GM21360 (cell line): ENCODE results near the gene RASAL2.
"Not testable (repeated sequence)": the region's sequence is repeated elsewhere in the genome, so short reads cannot be mapped to it uniquely, and the experiment has no call there.

Experiments
- ATAC-seq: cut with Tn5 transposase; IDR thresholded peaks from one replicate; pipeline ENCODE4 v1.9.1; 2021; ENCODE audit warnings: mild to moderate bottlenecking, moderate library complexity; ENCODE audit not compliant: unreplicated experiment

Gene RASAL2

DNA sequence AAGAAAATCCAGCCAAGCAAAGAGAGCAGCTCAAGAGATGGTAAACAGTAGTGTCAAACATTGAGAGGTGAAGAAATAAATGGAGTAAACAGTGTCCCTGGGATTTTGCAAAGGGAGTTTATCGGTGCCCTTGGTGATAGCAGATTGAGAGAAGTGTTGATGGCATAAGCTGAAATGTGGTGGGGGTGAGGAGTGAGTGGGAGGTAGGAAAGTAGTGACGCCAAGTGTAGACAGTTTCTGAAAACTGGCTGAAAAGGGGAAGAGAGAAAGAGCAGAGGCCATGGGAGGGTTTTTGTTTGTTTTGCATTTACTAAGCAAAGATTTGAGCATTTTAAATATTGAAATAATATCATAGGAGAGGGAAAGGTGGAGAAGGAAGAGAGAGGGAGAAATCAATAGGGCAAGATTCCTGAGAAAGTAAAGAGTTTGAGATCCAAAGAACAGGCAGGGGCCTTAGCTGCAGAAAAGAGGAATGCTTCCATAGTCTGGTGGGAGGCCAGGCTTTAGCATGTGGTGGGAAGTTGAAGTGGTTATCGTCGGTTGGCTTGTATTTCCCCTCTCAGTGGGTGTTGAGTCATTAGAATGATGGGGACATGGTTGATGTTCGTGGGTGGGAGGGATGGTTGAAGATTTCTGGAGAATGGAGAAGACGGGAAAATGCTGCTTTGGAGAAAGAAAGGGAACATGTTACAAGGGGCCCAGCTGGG lies 26.8 kb upstream of the RASAL2 start:
- ATAC-seq: peak; percentile 98

DNA sequence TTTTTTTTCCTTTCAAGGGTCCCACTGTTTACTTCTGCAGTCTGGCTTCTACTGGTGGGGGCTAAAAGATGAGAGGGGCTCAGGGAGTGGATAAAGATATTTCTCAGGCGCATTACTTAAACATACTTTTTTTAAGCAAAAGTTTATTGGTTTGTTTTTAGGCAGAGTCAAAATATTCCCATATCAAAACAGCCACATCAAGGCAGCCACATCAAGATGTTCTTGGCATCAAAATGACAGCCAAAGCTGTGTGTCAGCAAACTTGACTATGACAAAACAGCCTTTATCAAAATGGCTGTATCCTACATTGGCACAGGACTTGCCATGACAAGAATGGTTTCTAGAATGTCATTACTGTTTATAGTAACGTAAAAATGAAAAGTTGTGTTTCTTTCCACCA lies 22.1 kb upstream of the RASAL2 start:
- no peak for ATAC-seq

DNA sequence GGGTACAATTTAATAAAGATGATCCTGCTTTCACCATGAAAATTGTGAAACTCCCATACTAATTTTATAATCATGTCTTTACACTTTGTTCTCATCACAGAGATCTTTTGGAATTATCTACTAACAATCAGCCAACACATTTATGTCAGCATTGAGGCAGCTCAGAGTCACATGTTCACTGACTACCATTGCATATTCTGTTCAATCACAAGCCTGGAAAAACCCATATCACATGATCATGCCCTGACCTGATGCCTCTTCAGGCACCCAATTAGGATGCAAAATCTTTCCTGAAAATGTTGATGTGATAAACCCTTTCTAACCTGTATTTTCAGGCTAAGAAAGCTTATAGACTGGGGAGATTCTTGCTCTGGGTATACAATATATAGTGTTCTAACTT lies 21.6 kb upstream of the RASAL2 start:
- ATAC-seq: no peak

DNA sequence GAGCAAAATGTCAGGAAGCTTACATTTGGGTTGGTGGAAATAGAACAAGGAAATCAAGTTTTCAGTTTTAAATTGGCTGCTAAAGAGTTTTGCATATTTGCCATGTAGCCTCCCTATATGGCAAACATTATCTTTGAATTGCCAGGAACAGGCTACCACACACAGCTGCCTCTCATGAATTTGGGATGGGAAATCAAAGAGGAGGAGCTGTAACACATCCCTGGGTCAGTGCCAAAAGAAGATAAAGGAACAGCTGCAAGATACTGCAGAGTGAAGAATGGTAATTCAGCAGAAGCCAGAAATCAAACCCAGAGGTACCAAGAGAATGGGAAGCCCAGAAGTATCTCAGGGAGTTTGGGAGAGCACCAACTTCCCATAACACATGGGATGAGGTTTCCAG lies 18.6 kb upstream of the RASAL2 start:
- ATAC-seq: no peak

DNA sequence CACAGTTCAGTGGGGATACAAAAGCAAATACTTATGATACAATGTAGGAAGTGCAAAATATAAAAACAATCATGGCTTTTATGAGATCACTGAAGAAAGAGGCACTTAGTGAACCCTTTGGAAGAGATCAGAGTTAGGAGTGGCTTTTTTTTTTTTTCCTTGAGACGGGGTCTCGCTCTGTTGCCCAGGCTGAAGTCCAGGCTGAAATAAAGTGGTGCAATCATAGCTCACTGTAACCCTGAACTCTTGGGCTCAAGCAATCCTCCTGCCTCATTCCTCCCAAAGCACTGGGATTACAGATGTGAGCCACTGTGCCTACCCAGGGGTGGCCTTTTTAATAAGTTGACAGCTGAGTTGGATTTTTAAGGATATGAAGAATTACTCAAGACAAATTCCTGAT lies 17.3 kb upstream of the RASAL2 start:
- ATAC-seq: no peak

DNA sequence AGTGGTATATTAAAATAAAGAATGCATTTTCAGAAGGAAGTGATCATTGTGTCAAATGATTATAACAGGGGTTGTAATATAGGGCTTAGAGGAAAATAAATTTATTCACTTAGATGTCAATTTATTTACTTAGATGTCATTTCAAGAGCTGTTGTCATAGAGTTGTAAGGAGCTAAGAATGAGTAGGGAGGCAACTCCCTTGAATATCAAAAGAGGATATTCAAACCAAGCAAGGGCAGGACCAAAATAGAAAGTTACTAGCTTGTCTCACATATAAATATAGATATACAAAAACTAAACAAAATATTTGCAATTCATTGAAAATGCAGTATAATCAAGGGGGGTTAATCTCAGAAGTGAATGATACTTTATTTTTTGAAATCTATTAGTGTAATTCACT lies 16.0 kb upstream of the RASAL2 start:
- ATAC-seq: no peak

DNA sequence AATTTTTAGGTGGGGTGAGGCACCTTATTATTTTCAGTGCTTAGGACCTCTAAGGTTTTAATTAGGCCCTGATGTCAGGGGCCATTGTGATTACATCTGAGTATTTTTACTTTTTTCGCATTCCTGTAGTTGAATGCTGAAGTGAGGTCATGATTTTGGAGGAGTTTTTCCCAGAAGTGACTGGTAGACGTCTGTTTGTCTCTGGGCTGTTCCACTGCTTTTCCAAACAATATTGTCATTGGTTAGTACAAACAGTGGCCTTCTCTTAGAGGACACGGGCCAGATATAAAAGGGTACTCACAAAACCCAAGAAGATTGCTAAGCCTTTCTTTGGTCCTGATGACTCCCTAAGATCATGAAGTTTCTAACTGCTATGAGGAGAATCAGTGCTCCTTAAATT lies 7.6 kb upstream of the RASAL2 start:
- no peak for ATAC-seq

DNA sequence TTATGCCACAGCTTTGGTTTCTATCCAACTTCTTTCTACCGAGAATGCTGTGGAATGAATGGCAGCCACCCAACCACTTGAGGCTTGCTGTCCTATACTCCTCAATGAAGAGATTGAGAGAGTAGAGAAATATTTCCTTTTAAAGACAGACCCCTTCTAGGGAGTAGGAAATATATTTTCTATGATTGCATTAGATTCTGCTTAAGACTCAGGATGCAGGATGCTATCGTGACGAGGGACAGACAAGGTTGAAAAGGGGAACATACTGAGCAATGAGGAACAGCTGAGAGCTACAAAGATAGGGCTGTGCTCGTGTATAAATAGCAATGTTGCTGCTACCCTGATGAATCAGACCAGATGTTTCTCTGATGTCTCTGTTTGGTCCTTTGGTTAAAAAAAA lies 7.1 kb upstream of the RASAL2 start:
- no peak for ATAC-seq

DNA sequence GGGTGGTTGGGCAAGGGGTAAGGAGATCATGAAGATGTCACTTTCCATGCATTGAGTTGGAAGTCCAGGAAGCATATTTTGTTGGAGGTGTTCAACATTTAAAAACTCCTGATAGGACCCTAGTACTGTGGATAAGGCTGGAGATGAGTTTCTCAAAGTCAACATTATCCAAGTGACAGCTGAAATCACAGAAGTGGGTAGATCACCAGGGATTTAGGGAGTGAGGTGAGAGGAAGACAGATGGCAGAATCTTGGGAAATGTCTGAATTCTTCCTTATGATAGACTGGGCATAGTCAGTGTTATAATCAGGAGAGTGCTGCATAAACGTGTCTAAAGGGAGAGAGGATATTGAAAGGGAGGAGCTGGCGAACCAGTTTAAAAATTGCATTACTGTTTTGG lies 5.3 kb upstream of the RASAL2 start:
- ATAC-seq: no peak

DNA sequence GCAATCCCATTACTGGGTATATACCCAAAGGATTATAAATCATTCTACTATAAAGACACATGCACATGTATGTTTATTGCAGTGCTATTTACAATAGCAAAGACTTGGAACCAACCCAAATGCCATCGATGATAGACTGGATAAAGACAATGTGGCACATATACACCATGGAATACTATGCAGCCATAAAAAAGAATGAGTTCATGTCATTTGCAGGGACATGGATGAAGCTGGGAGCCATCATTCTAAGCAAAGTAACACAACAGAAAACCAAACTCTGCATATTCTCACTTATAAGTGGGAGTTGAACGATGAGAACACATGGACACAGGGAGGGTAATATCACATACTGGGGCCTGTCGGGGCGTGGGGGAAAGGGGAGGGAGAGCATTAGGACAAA lies 2.5 kb upstream of the RASAL2 start:
- ATAC-seq: not testable (repeated sequence)

DNA sequence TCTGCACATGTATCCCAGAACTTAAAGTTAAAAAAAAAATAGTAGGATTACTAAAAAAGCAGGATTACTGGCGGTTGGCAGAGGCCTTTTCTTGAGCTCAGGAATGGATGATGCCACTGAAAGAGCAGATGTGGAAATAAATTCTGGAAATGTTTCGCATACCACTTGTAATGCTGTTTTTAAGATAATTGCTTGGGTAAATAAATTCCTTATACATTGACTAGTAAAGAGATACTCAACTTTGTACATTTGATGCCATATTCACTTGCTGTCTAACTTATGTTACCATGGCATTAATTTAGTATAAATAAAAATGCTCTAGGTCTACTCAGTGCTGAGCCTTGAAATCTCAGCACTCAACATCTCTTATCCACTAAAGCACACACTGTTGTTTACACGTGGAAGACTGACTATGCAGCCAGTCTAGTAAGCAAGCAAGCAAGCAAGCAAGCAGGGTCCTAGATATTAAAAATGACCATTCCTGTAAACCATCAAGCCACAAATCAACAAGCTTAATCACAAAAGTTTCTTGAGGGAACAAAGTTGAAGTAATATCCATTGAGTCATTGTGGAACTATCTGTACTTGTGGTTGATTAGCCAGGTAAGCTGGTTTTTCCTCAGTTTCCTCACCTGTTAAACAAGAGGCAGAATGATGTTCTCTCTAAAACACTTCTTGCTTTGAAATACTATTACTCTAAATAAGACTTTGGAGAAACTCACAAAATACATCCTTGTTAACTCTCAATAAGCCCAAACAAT lies 1.7 kb upstream of the RASAL2 start:
- ATAC-seq: no peak

DNA sequence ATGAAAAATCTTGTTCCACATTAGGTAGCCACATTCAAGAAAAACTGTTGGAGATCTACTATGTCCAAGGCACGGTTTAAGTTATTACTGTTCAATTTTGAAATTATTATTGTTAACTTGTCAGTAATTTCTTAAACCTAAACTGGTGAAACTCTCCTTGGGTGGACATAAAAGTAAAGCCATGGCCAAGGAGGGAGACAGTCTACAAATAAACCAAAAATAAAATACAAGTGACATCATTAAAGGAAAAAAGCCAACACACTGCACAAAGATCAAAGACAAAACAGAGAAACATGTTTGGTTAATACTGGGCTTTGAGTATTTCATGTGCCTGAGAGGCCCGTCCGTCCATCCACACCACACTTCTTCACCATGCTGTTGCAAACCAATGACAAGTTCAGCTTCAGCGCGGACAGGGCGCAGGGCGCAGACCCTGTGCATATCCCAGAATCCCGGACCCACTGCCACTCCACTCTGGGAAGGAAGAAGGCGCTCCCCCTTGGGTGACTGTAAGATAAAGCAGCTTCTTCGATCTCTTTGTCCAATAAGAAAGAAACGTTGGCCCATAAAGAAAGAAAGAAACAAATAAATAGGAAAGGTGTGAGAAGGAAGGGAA lies 918 bp upstream of the RASAL2 start:
- ATAC-seq: peak; percentile 13

DNA sequence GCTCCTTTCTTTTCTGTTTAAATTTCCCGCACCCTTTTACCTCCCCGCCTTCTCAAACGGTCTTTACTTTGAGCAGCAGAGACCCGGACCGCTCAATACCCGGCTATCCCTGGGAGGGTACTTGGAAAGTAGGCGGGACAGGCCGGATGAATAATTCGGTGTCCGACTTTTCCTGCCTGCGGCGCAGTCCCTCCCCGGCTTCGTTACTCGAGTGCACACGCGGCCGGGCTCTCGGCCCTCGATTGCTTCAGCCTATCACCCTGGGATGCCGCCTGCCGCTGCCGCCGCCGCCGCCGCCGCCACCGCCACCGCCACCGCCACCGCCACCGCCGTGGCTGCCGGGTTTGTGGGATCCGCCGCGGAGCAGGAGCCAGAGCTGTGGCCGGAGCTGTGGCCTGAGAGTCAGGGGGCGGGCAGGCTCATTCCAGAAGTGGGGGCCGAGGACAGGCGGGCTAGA lies 382 bp upstream of the RASAL2 start:
- ATAC-seq: peak; percentile 89

DNA sequence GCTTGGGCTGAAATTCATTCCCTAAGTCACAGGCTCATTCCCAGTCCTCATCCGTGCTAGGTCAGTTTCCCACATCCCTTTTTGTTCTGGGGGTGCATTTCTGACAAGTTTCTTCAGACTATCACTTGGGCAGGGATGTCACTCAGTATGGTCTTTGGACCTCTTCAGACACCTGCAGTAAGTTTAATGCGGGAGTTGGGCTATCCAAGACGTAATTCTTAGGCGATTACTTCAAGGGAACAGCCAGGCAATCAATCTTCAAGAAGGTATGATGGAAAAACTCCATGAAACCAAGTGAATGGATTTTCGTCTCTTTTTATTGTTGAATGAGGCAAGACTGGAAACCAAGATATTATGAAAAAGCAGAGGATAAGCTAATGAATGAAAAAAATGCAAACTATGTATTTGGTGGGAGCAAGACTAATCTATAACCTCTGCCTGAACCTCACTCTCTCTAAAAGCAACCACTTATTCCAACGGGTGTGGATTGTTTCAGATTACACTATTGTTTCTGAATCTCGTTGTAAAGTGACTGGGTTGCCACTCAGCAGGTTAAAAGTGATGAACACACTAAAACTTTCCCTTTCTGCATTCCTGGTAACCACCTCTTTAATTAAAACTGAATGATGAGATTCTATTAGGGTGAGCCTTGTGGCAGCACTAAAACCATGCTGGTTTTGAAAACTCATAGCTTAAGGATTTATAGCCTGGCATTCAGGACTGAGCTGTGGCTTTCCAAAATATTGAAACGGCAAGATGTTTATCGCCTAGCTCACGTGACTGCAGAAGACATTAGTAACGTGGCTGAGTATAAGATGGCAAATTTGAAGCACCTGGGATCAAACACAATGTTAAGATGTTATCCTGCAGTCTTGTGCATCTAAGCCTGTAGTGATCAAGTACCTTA lies 1.1 kb downstream of the RASAL2 start:
- no peak for ATAC-seq

DNA sequence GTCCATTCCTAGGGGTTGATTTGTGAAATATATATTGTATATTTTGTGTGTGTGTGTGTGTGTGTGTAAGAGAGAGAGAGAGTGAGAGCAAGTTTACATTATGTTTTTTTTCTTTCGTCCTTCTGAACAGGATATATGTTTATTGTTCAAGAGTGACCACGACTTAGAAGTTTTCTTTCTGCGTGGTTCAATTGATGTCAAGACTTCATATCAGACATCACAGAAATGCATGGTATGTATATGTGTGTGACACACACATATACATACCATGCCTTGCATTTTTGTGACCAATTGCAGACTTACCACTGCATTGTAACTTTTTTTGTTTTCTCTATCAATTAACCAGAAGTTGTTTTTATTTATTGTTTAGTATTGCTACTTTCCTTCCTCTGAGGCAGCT lies 2.5 kb downstream of the RASAL2 start:
- no peak for ATAC-seq

DNA sequence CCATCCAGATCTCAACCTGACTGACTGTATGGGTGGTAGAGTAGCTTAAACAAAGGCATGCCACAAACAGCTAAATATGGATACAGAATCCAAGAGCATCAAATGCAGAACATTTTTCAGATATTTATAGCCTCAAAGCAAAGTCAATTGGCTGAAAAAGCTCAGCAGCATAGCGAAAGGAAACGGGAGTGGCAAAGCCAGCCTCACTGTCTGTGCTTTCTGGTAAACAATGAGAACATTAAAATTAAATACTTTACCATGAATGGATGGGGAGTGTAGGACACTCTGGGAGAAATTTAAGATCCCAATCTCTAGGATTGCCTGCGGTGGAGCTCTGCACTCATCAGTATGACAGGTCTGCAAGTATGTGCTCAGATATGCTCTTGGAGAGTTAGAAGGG lies 4.4 kb downstream of the RASAL2 start:
- ATAC-seq: no peak

DNA sequence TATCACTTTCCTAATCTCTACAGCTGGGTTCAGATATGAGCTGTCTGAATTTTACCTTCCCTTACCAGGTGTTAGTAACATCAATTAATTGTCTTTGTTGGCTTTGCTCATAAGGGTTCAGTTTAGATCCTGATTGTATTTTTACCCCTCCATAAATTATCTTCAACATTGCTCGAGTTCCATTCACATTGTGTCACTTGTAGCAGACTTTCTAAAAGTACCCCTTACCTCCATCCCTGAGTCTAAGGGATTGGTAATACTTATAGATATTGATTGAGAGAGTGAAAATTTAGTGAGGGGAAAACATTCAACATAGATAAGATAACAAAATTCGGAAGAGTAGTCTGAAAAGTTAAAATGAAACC lies 7.3 kb downstream of the RASAL2 start:
- no peak for ATAC-seq

DNA sequence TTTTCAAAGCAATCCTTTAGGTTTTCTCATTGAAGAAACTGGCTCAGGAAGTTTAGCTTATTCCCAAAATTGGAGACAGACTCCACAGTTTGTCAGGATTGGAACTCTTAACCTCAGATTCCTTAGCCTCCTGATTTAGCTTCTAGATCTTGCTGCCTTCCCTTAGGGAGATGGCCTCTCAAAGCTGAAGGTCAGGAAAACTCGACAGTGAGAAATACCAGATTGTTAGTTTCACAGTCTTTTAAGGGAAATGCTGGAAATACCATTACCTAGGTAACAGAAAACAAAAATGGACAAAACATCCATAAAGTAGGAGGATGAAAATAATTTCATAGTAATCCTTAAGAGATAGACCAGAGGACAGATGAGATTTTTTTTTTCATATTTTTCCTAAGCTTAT lies 7.8 kb downstream of the RASAL2 start:
- no peak for ATAC-seq

DNA sequence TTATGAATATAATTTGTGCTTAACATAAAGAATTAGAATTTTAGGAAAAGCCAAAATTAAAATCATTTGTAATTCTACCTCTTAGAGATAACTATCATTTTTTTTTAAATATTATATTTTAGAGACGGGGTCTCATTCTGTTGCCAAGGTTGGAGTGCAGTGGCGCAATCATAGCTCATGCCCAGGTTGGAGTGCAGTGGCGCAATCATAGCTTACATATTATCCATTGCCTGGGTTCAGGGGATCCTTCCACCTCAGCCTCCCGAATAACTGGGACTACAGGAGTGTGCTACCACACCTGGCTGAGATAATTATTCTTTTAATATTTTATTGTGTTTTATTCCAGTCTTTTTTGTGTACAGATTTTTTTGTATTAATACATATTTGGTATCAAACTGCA lies 8.3 kb downstream of the RASAL2 start:
- no peak for ATAC-seq

DNA sequence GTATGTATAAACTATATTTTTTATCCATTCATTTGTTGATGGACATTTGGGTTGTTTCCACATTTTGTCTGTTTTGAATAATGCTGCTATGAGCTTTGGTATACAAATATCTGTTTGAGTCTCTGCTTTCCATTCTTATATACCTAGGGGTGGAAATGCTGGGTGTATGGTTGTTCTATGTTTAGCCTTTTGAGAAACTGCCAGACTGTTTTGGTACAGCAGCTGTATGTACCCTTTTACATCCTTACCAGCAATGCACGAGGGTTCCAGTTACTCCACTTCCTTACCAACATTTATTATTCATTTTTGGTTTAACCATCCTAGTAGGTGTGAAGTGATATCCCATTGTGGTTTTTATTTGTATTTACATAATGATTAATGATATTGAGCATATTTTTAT lies 13.9 kb downstream of the RASAL2 start:
- ATAC-seq: no peak
